Fibroblast of skin of back (primary cell): ENCODE results near the gene C21orf58.
A peak's percentile ranks its signal among the peaks of the same experiment; 100 is the strongest.

Experiments used
- DNase-seq: peaks from one replicate; pipeline ENCODE4 v3.0.0-alpha.2; 2013

The C21orf58 gene

GRCh38 chr21:46352913-46353312 is 29.2 kb upstream of the C21orf58 start:
- no peak for DNase-seq

GRCh38 chr21:46352164-46352515 is 28.5 kb upstream of the C21orf58 start:
- no peak for DNase-seq

- no peak for DNase-seq
Measured at GRCh38 chr21:46351476-46352163, 27.9 kb upstream of the C21orf58 start.

GRCh38 chr21:46350981-46351380 is 27.3 kb upstream of the C21orf58 start:
- DNase-seq: no peak

- DNase-seq: no peak
Measured at GRCh38 chr21:46350571-46350970, 26.9 kb upstream of the C21orf58 start.

- no peak for DNase-seq
Measured at GRCh38 chr21:46349134-46349760, 25.6 kb upstream of the C21orf58 start.

- peak; percentile 7 for DNase-seq
Measured at GRCh38 chr21:46347791-46348381, 24.2 kb upstream of the C21orf58 start.

GRCh38 chr21:46347203-46347550 is 23.5 kb upstream of the C21orf58 start:
- DNase-seq: no peak

- DNase-seq: no peak
Measured at GRCh38 chr21:46346296-46347202, 22.9 kb upstream of the C21orf58 start.

- DNase-seq: no peak
Measured at GRCh38 chr21:46345861-46346260, 22.2 kb upstream of the C21orf58 start.

GRCh38 chr21:46344219-46344915 is 20.7 kb upstream of the C21orf58 start:
- DNase-seq: no peak

- no peak for DNase-seq
Measured at GRCh38 chr21:46340998-46341397, 17.3 kb upstream of the C21orf58 start.

GRCh38 chr21:46336603-46337002 is 12.9 kb upstream of the C21orf58 start:
- no peak for DNase-seq

GRCh38 chr21:46334351-46335140 is 10.9 kb upstream of the C21orf58 start:
- DNase-seq: no peak

- DNase-seq: no peak
Measured at GRCh38 chr21:46329796-46330195, 6.1 kb upstream of the C21orf58 start.

GRCh38 chr21:46328151-46328550 is 4.5 kb upstream of the C21orf58 start:
- no peak for DNase-seq

- no peak for DNase-seq
Measured at GRCh38 chr21:46327711-46328110, 4.0 kb upstream of the C21orf58 start.

- DNase-seq: no peak
Measured at GRCh38 chr21:46326110-46326703, 2.5 kb upstream of the C21orf58 start.

GRCh38 chr21:46325073-46325912 is 1.6 kb upstream of the C21orf58 start:
- peak; percentile 55 for DNase-seq

GRCh38 chr21:46324390-46325072 is 861 bp upstream of the C21orf58 start:
- DNase-seq: peak; percentile 79
